Ascending aorta (tissue), 2 donors: ENCODE data around the gene TMEM254. TPM values are rescaled to one million over a fixed set of nuclear protein-coding genes. Genes with fewer than 3 reads are reported as not detected.
"Not testable (repeated sequence)": the region's sequence is repeated elsewhere in the genome, so short reads cannot be mapped to it uniquely, and the experiment has no call there.

ENCODE experiments used
- DNase-seq, 2 donors: peaks; one replicate each; pipeline ENCODE4 v3.0.0-alpha.2; 2019; ENCODE audit warnings: low spot score in 2 of 2
- H3K27ac ChIP-seq, 2 donors: fragments of 200-600 bp; sonication (generic); one replicate each; pipeline ENCODE4 v1.5.1; 2016 to 2017; ENCODE audit warnings: mild to moderate bottlenecking in 1 of 2
- H3K27me3 ChIP-seq: fragments of 200-600 bp; sonication (generic); one replicate; pipeline ENCODE4 v1.5.1; 2017
- H3K36me3 ChIP-seq, 2 donors: fragments of 200-600 bp; sonication (generic); one replicate each; pipeline ENCODE4 v1.5.1; 2016
- H3K4me1 ChIP-seq, 2 donors: fragments of 200-600 bp; sonication (generic); one replicate each; pipeline ENCODE4 v1.5.1; 2016 to 2017; ENCODE audit warnings: mild to moderate bottlenecking in 1 of 2
- H3K4me3 ChIP-seq, 2 donors: fragments of 200-600 bp; sonication (generic); one replicate each; pipeline ENCODE4 v1.5.1; 2016 to 2017; ENCODE audit warnings: mild to moderate bottlenecking in 1 of 2
- H3K9me3 ChIP-seq, 2 donors: fragments of 200-600 bp; sonication (generic); one replicate each; pipeline ENCODE4 v1.5.1; 2016
- intact Hi-C: fragments of 100-400 bp; cut with DNase I; formaldehyde crosslinking; loops from one replicate; pipeline ENCODE4 v1.15.1; 2023
- total RNA-seq: library from RNA; depleted of rRNA; stranded (reverse); fragments of >200 nt; gene quantifications from one replicate; pipeline ENCODE4 v1.1.0, GENCODE V29; 2016
- TF ChIP-seq, protein P1 (sequence below), 3 experiments: fragments of 200-600 bp in 2 of 3; fragments of 450-650 bp in 1 of 3; sonication (generic) in 2 of 3; IDR thresholded peaks; one replicate each; pipeline ENCODE4 v1.5.1; 2016 to 2019; ENCODE audit warnings: antibody characterized with exemption in 3 of 3, mild to moderate bottlenecking in 1 of 3, moderate library complexity in 1 of 3

The TMEM254 gene, protein sequence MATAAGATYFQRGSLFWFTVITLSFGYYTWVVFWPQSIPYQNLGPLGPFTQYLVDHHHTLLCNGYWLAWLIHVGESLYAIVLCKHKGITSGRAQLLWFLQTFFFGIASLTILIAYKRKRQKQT
- total RNA-seq, result 2.4 TPM

DNA sequence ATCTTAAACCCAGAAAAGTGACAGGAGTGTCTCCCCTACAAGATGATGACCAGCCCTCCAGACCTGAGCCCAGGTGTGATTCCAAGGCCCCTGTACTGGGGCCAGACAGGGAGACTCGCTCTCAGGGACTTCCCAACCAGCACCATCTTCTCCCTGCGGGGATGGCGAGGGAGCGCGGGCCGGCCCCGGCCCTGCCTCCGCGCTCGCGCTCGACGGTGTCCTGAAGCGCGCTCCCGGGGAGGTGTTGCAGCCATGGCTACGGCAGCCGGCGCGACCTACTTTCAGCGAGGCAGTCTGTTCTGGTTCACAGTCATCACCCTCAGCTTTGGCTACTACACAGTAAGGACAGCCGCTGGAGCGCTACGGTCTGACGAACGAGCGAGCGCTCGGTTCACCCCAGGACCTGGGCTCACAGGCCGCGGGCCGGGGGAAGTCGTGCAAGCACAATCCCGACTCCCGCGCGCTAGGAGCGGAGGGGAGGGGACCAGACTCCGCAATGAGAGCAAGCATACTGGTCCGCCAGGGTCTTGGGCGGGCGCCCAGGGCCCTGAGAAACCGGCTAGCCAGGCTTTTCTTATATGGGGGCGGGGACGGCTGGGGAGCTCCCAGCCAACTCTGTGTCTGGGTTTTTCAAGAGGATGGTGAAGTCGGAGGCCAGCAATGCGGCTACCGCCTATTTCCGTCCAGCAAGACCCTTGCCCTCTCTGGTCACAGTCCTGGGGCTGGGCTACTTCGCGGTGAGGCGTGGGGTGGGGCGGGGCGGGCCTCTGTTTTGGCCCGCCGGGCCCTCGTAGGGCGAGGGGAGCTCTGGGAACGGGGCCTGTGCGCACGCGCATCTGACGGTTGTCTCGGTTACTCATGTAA, at the start of gene TMEM254:
TMEM254 (plus strand) TSS at position 218 of the 864 bp plus-strand sequence; CDS start at position 253, 35 bp downstream.
- H3K27ac ChIP-seq, result peak within 1 kb of the TSS; percentile 92 to 94
- H3K36me3 ChIP-seq, result peaks cover 0 to under 1% of the 10 kb centered on the region in 2 donors
- intact Hi-C loops, result loop anchor here (1.0 to 5.0 kb wide), 3 partner anchors 26 to 129 kb away; partner anchors contain the start of genes ANXA11 and PLAC9
- peaks cover 2 to 11% of the 10 kb centered on the region in 2 donors for H3K4me1 ChIP-seq
- no peaks in the 10 kb centered on the region for H3K9me3 ChIP-seq
- H3K4me3 ChIP-seq, result peak within 1 kb of the TSS; percentile 84 to 97
- no peaks in the 10 kb centered on the region for H3K27me3 ChIP-seq
- TF ChIP-seq, protein P1, sequence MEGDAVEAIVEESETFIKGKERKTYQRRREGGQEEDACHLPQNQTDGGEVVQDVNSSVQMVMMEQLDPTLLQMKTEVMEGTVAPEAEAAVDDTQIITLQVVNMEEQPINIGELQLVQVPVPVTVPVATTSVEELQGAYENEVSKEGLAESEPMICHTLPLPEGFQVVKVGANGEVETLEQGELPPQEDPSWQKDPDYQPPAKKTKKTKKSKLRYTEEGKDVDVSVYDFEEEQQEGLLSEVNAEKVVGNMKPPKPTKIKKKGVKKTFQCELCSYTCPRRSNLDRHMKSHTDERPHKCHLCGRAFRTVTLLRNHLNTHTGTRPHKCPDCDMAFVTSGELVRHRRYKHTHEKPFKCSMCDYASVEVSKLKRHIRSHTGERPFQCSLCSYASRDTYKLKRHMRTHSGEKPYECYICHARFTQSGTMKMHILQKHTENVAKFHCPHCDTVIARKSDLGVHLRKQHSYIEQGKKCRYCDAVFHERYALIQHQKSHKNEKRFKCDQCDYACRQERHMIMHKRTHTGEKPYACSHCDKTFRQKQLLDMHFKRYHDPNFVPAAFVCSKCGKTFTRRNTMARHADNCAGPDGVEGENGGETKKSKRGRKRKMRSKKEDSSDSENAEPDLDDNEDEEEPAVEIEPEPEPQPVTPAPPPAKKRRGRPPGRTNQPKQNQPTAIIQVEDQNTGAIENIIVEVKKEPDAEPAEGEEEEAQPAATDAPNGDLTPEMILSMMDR (IDR thresholded peaks at IDR 0.05), result no peak
- peak; percentile 56 to 94 for DNase-seq

DNA sequence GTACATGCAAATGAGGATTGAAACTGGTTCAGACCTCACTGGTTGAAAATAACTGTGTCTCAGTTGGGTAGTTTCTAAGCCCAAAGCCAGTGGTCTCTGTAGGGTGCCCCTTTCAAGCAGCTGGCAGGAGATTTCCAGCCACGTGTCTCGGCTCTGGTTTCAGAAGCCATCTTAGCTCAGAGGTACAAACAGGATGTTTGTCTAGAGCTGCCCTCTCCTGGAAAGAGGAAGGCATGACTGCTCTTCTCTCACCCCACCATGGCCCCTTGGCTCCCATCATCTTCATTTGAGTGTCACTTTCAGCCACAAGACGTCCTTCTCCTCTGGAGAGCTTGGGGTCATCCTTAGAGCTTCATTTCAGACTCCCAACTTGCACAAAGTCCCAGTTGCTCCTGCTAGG, 49.3 kb upstream of the TMEM254 start:
- H3K27me3 ChIP-seq, H3K4me1 ChIP-seq, H3K4me3 ChIP-seq, DNase-seq, intact Hi-C loops, H3K9me3 ChIP-seq, H3K27ac ChIP-seq, H3K36me3 ChIP-seq: not testable (repeated sequence)

DNA sequence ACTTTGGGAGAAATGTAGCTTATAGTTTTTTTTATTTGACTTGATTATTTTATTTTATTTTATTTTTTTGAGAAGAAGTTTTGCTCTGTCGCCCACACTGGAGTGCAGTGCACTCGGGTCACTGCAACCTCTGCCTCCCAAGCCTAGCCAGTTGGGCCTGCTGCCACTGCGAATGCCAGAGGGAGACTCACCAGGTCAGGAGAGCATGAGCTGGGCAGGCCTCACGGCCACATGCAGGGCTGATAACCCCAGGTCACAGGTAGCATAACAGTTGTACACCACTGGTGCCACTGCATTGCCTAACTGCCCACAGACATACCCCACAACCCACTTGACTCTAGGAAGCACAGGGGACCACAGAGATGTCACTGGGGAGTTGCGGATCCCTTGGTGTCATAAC, 48.6 kb upstream of the TMEM254 start:
- DNase-seq, H3K4me3 ChIP-seq, H3K9me3 ChIP-seq, intact Hi-C loops, H3K4me1 ChIP-seq, H3K27ac ChIP-seq, H3K27me3 ChIP-seq, H3K36me3 ChIP-seq: not testable (repeated sequence)

DNA sequence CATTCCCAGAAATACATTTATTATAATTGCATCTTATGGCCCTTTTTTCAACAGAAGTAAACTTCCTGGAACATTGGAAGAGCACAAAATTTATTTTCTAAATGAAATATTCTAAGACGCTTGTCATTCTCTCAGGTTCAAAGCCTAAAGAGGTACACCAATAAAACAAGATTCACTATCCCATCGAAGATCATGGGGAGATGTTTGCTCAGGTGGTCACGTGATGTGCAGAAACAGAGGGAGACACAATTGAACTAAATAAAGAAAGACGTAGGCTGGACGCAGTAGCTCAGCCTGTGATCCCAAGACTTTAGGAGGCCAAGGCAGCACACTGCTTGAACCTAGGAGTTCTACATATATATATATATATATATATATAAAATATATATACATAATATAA, 46.0 kb upstream of the TMEM254 start:
- intact Hi-C loops, result no loop called here

DNA sequence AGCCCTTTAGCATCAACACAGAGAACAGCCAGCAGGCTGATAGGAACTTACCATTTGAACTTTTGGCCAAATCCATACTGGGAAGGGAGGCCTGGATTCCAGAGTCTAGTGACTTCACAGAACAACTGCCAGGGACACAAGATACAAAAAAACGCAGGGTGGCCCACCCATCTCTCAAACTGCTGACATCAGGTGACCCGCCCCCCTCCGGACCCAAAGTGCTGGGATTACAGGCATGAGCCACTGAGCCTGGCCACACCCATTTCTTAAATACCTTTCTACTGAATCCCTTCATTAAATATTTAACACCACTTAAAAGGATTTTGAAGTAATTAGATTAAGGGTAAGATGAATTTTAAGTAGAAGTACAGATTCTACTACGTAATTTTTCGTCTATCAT, 43.7 kb upstream of the TMEM254 start:
- H3K9me3 ChIP-seq, H3K36me3 ChIP-seq, H3K4me1 ChIP-seq, H3K4me3 ChIP-seq, intact Hi-C loops, DNase-seq, H3K27ac ChIP-seq, H3K27me3 ChIP-seq: not testable (repeated sequence)

More for the DNA sequence above, 46.0 kb upstream of the TMEM254 start:
- TF ChIP-seq, protein P1 (IDR thresholded peaks at IDR 0.05), result no peak
- Histone ChIP-seq H3K27ac (no peak overlapping the region), H3K9me3 (no peaks in the 10 kb centered on the region), H3K4me1 (no peaks in the 10 kb centered on the region), H3K36me3 (no peaks in the 10 kb centered on the region), H3K27me3 (no peaks in the 10 kb centered on the region), H3K4me3 (no peak overlapping the region)
- DNase-seq, result no peak

DNA sequence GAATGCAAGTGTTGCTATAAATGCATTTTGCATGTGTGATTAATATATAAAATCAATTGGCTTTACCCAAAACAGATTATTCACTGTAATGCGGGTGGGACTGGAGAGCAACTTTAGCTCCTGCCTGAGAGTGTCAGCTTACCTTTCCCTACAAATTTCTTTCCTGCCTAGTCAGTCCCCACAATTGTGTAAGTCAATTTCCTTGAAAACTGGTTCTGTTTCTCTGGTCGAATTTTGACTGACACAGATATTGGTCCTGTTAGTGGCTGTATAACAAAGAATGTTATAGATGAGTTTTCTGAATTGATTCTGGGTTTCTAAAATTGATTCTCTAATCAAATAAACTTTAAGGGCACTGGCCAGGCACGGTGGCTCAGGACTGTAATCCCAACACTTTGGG, 43.0 kb upstream of the TMEM254 start:
- H3K4me1 ChIP-seq, H3K36me3 ChIP-seq, H3K9me3 ChIP-seq, H3K27ac ChIP-seq, H3K4me3 ChIP-seq, H3K27me3 ChIP-seq, DNase-seq, intact Hi-C loops: not testable (repeated sequence)

DNA sequence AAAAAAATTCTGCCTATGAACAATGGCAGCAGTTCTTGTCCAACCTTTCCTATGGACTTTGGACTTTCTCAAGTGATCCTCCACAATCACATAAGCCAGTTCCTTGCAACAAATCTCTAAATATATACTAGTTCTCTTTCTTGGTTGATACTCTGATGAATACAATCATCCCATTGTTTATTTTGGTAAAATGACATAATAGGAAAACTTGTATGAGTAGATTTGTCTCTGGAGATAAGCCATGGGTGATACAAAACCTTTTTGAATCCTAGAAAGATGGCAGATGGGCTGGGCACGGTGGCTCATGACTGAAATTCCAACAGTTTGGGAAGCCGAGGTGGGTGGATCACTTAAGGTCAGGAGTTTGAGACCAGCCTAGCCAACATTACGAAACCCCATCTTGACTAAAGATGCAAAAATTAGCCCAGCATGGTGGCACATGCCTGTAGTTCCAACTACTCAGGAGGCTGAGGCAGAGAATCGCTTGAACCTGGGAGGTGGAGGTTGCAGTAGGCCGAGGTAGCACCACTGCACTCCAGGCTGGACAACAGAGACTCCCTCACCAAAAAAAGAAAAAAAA, 41.5 kb upstream of the TMEM254 start:
- H3K4me1 ChIP-seq, H3K9me3 ChIP-seq, intact Hi-C loops, H3K27ac ChIP-seq, H3K36me3 ChIP-seq, H3K4me3 ChIP-seq, H3K27me3 ChIP-seq, DNase-seq: not testable (repeated sequence)

DNA sequence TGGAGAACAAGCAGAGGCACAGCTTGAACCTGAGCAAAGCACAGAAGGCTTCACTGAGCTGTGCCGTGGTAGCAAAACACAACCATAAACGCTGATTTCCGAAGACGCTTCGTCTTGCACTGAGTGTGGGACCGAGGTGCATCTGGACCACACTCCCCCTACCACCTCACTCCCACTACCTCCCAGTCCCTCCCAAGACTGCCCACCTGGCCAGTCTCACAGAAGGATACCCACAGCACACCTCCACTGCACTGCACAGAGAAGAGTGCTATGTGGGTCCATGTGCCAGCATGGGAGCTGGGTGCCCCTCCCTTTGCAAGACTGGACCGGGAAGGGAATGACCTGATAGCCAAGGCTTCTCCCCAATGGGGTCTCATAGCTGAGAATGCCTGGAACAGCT, 40.2 kb upstream of the TMEM254 start:
- not testable (repeated sequence) for H3K9me3 ChIP-seq

More for the DNA sequence above, 40.2 kb upstream of the TMEM254 start:
- DNase-seq, H3K27ac ChIP-seq, H3K4me1 ChIP-seq, intact Hi-C loops, H3K27me3 ChIP-seq, H3K4me3 ChIP-seq, H3K36me3 ChIP-seq: not testable (repeated sequence)
